ENCODE data around the gene CD99L2. TPM values are rescaled to one million over a fixed set of nuclear protein-coding genes. Genes with fewer than 3 reads are reported as not detected.

CD99L2 gene
- total and polyA plus RNA-seq, 10 of the 15 experiments (the other 5 are each of a cell fraction or from before 2014, with no cell fraction given) = 1.1 to 22.9 (median 13.0) TPM

GRCh38 chrX:150736475-150736874 is 162.0 kb downstream of the CD99L2 start:
- Histone ChIP-seq H3K9ac (ENCODE audit: control insufficient read depth, insufficient read depth, low read length) (no peak overlapping the region), H3K79me2 (ENCODE audit: control insufficient read depth, insufficient read depth, low read length) (no peaks in the 10 kb centered on the region), H3K27ac (ENCODE audit: control insufficient read depth, insufficient read depth) (no peak overlapping the region), H2AFZ (ENCODE audit: control insufficient read depth, low read depth, low read length) (no peak overlapping the region), H3K4me3 (no peak overlapping the region), H3K9me3 (replicated peaks; ENCODE audit: control insufficient read depth, insufficient read depth, low read length) (no peaks in the 10 kb centered on the region), H3K4me1 (ENCODE audit: control insufficient read depth, insufficient read depth, low read length) (no peaks in the 10 kb centered on the region), H3K36me3 (ENCODE audit: control insufficient read depth in 2 of 2, insufficient read depth in 2 of 2, low read length in 1 of 2) (no peaks in the 10 kb centered on the region; a peak in 2 of 4 replicates), H3K27me3 (replicated peaks in 1 of 2; ENCODE audit: control insufficient read depth in 2 of 2, insufficient read depth in 2 of 2, low read length in 1 of 2) (no peaks in the 10 kb centered on the region), H3K4me2 (ENCODE audit: control insufficient read depth, insufficient read depth) (0 out of 2 replicates have a peak overlapping the region, but pooled peaks have one; percentile 2), H4K20me1 (ENCODE audit: control insufficient read depth, insufficient read depth) (no peaks in the 10 kb centered on the region)
- RAD21 ChIA-PET (ENCODE audit: unreplicated experiment) = no interaction called here
- no TSS peak for BruUV-seq (replicated peaks)
- SMC1A ChIA-PET (ENCODE audit: uncharacterized antibody, unreplicated experiment) = no interaction called here
- DNase-seq (ENCODE audit: low read depth, low spot score) = no peak
- POLR2A ChIA-PET = no interaction called here
- no peak for TF ChIP-seq SUZ12 (IDR thresholded peaks at IDR 0.05; ENCODE audit: unreplicated experiment)
- no peak for TF ChIP-seq DPF2 (IDR thresholded peaks at IDR 0.05)
- no peak for TF ChIP-seq RELB (IDR thresholded peaks at IDR 0.05; ENCODE audit: low read depth)
- no peak for TF ChIP-seq USF1 (IDR thresholded peaks at IDR 0.05; ENCODE audit: borderline replicate concordance, extremely low read length, insufficient read depth, low read depth, low read length)
- TF ChIP-seq SUPT20H (IDR thresholded peaks at IDR 0.05; ENCODE audit: borderline replicate concordance, control insufficient read depth, low read depth, low read length) = no peak
- TF ChIP-seq CEBPB (IDR thresholded peaks at IDR 0.05; ENCODE audit: borderline replicate concordance in 1 of 2, low read depth in 2 of 2, low read length in 2 of 2) = no peak
- TF ChIP-seq EZH2 (IDR thresholded peaks at IDR 0.05; ENCODE audit: borderline replicate concordance, control insufficient read depth, low read depth, low read length) = no peak
- no peak for TF ChIP-seq NR2F1 (conservative IDR thresholded peaks at IDR 0.05)
- TF ChIP-seq CTCF (IDR thresholded peaks at IDR 0.05 in 2 of 3, conservative IDR thresholded peaks at IDR 0.05 in 1 of 3; ENCODE audit: control insufficient read depth in 2 of 3, extremely low read depth in 1 of 3, insufficient read depth in 1 of 3, low read depth in 3 of 3, low read length in 3 of 3) = no peak
- TF ChIP-seq CHD2 (IDR thresholded peaks at IDR 0.05; ENCODE audit: borderline replicate concordance, low read depth, low read length) = no peak
- TF ChIP-seq RELA (IDR thresholded peaks at IDR 0.05; ENCODE audit: borderline replicate concordance, partially characterized antibody) = no peak
- TF ChIP-seq POLR2AphosphoS2 (IDR thresholded peaks at IDR 0.05; ENCODE audit: low read depth, low read length) = no peak
- no peak for TF ChIP-seq KAT2A (conservative IDR thresholded peaks at IDR 0.05; ENCODE audit: control insufficient read depth, low read depth, low read length)
- ATAC-seq = peak; percentile 37; the same call in 2 of the 3 replicates
- in situ Hi-C loops (cut with MboI) (no loop called here), intact Hi-C loops (cut with micrococcal nuclease; ENCODE audit: unreplicated experiment) (no loop called here)
- FAIRE-seq = no peak
- CTCF ChIA-PET = no interaction called here
- whole genome bisulfite sequencing (ENCODE audit: insufficient coverage, insufficient replicate concordance, low lambda C conversion rate, missing lambda C conversion rate) = 59% methylated on average over 9 of the region's 9 CpGs

Measured in GM12878 (cell line).